Measurements from ENCODE around the gene OPRM1.
"Not testable (repeated sequence)": the region's sequence is repeated elsewhere in the genome, so short reads cannot be mapped to it uniquely, and the experiment has no call there.

DNA sequence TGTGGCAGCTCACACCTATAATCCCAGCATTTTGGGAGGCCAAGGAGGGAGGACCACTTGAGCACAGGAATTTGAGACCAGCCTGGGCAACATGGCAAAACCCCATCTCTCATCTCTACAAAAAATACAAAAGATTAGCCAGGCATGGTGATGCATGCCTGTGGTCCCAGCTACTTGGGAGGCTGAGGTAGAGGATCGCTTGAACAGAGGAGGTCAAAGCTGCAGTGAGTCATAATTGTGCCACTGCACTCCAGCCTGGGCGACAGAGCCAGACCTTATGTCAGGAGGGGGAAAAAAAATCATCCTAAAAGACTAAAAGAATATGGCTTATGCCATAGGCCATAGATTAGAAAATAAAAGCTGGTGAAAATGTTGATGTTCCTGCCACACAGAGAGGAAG, 39.6 kb downstream of the OPRM1 start:
- TF ChIP-seq, protein P1, sequence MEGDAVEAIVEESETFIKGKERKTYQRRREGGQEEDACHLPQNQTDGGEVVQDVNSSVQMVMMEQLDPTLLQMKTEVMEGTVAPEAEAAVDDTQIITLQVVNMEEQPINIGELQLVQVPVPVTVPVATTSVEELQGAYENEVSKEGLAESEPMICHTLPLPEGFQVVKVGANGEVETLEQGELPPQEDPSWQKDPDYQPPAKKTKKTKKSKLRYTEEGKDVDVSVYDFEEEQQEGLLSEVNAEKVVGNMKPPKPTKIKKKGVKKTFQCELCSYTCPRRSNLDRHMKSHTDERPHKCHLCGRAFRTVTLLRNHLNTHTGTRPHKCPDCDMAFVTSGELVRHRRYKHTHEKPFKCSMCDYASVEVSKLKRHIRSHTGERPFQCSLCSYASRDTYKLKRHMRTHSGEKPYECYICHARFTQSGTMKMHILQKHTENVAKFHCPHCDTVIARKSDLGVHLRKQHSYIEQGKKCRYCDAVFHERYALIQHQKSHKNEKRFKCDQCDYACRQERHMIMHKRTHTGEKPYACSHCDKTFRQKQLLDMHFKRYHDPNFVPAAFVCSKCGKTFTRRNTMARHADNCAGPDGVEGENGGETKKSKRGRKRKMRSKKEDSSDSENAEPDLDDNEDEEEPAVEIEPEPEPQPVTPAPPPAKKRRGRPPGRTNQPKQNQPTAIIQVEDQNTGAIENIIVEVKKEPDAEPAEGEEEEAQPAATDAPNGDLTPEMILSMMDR (IDR thresholded peaks at IDR 0.05; ENCODE audit: low read depth, low read length, missing input control): not testable (repeated sequence)
- TF ChIP-seq, protein P2, sequence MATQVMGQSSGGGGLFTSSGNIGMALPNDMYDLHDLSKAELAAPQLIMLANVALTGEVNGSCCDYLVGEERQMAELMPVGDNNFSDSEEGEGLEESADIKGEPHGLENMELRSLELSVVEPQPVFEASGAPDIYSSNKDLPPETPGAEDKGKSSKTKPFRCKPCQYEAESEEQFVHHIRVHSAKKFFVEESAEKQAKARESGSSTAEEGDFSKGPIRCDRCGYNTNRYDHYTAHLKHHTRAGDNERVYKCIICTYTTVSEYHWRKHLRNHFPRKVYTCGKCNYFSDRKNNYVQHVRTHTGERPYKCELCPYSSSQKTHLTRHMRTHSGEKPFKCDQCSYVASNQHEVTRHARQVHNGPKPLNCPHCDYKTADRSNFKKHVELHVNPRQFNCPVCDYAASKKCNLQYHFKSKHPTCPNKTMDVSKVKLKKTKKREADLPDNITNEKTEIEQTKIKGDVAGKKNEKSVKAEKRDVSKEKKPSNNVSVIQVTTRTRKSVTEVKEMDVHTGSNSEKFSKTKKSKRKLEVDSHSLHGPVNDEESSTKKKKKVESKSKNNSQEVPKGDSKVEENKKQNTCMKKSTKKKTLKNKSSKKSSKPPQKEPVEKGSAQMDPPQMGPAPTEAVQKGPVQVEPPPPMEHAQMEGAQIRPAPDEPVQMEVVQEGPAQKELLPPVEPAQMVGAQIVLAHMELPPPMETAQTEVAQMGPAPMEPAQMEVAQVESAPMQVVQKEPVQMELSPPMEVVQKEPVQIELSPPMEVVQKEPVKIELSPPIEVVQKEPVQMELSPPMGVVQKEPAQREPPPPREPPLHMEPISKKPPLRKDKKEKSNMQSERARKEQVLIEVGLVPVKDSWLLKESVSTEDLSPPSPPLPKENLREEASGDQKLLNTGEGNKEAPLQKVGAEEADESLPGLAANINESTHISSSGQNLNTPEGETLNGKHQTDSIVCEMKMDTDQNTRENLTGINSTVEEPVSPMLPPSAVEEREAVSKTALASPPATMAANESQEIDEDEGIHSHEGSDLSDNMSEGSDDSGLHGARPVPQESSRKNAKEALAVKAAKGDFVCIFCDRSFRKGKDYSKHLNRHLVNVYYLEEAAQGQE (IDR thresholded peaks at IDR 0.05): not testable (repeated sequence)
- TF ChIP-seq RAD21 (IDR thresholded peaks at IDR 0.05); GABPA (IDR thresholded peaks at IDR 0.05 in 1 of 2, conservative IDR thresholded peaks at IDR 0.05 in 1 of 2): not testable (repeated sequence)

Measured in liver (tissue), 3 donors.